Sigmoid colon (tissue), 7 donors: ENCODE measurements around the gene FAM13A. TPM values are rescaled to one million over a fixed set of nuclear protein-coding genes. Genes with fewer than 3 reads are reported as not detected.

Experiments used
- DNase-seq: peaks from one replicate; pipeline ENCODE4 v3.0.0-alpha.2; 2019
- H3K27ac ChIP-seq, 4 donors: fragments of 200-600 bp; sonication (generic); one replicate each; pipeline ENCODE4 v1.5.1; 2016 to 2019; ENCODE audit warnings: mild to moderate bottlenecking in 1 of 4
- H3K27me3 ChIP-seq, 3 donors: fragments of 200-600 bp; sonication (generic); one replicate each; pipeline ENCODE4 v1.5.1; 2019; ENCODE audit warnings: mild to moderate bottlenecking in 1 of 3
- H3K36me3 ChIP-seq, 4 donors: fragments of 200-600 bp; sonication (generic); one replicate each; pipeline ENCODE4 v1.5.1; 2016 to 2019
- H3K4me1 ChIP-seq, 4 donors: fragments of 200-600 bp; sonication (generic); one replicate each; pipeline ENCODE4 v1.5.1; 2017 to 2019
- H3K4me3 ChIP-seq, 4 donors: fragments of 200-600 bp; sonication (generic); one replicate each; pipeline ENCODE4 v1.5.1; 2017 to 2019; ENCODE audit warnings: mild to moderate bottlenecking in 2 of 4, moderate library complexity in 1 of 4
- H3K9me3 ChIP-seq, 4 donors: fragments of 200-600 bp in 3 of 4; sonication (generic) in 3 of 4; one replicate each; pipeline versions ENCODE4 v1.5.1 to v1.6.1; 2013 to 2019
- EP300 ChIP-seq, 4 donors: sonication (generic); formaldehyde crosslinking; IDR thresholded peaks; one replicate each; pipeline ENCODE4 v1.6.1; 2017; ENCODE audit warnings: antibody characterized with exemption in 4 of 4
- POLR2A ChIP-seq, 2 donors: fragments of 450-650 bp; IDR thresholded peaks; one replicate each; pipeline ENCODE4 v1.6.1; 2016; ENCODE audit warnings: antibody characterized with exemption in 2 of 2, mild to moderate bottlenecking in 2 of 2, moderate library complexity in 2 of 2
- POLR2AphosphoS5 ChIP-seq, 4 donors: sonication (generic); formaldehyde crosslinking; IDR thresholded peaks; one replicate each; pipeline ENCODE4 v1.6.1; 2017; ENCODE audit warnings: antibody characterized with exemption in 4 of 4
- WGBS, 2 donors: extraction: QIAGEN DNeasy Blood & Tissue Kit; methylation state at CpG; one replicate each; pipeline ENCODE4 v1.1.7; 2013; 5-methylcytosine and 5-hydroxymethylcytosine counted together
- intact Hi-C: fragments of 100-400 bp; cut with DNase I; formaldehyde crosslinking; loops from one replicate; pipeline ENCODE4 v1.15.1; 2023
- polyA plus RNA-seq, 3 donors: library from polyadenylated mRNA; stranded (reverse); fragments of 200-250 nt; gene quantifications; one replicate each; pipeline ENCODE4 v1.2.3, GENCODE V29; 2013
- total RNA-seq, 4 donors: library from RNA; depleted of rRNA; stranded (reverse); fragments of >200 nt; gene quantifications; one replicate each; pipeline ENCODE4 v1.1.0, GENCODE V29; 2016
- TF ChIP-seq, protein P1 (sequence below), 4 experiments: fragments of 450-650 bp in 3 of 4; fragments of 200-600 bp in 1 of 4; IDR thresholded peaks; one replicate each; pipeline ENCODE4 v1.5.1; 2016 to 2019; ENCODE audit warnings: antibody characterized with exemption in 4 of 4, mild to moderate bottlenecking in 3 of 4, moderate library complexity in 2 of 4
- donor health status: healthy with polysubstance abuse.
- donor health status: Bipolar disorder and iron deficiency.
- donor health status: healthy.

The FAM13A gene
- total and polyA plus RNA-seq, 7 donors = 9.9 to 49.7 (median 41.1) TPM

DNA sequence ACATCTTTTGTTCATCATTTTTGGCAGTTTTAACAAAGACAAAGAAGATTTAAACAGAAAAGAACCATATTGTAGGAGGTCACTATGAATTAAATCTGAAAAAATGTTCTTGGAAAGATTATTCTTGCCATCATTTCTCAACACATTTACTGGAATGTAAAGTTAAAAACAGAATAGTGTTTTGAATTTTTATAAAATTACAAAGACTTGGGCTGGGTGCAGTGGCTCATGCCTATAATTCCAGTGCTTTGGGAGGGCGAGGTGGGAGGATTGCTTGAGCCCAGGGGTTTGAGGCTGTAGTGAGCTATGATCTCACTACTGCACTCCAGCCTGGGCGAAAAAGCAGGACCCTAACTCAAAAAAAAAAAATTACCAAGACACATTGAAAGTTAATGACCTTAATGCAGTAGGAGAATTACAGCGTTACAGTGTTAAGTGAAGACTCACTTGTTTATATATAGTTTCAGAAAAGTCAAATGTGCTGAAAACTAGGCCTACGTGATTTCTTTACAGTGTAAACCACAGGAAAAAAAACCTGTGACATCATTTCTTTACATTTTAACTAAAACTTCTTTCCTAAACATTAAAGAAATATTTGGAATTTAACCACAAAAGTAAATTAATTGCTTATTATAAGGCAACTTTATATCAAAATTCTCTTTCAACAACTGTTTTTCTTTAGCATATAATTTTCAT lies 7.9 kb downstream of the FAM13A start:
- no peak for DNase-seq
- intact Hi-C loops = no loop called here
- peak overlapping the region in 2 of 4 donors; percentile 27 to 45 for H3K27ac ChIP-seq
- no peak overlapping the region for H3K4me3 ChIP-seq
- peaks cover 0 to 32% (median 18%) of the 10 kb centered on the region in 4 donors for H3K4me1 ChIP-seq
- TF ChIP-seq EP300 (IDR thresholded peaks at IDR 0.05) (no peak), POLR2A (IDR thresholded peaks at IDR 0.05) (no peak), POLR2AphosphoS5 (IDR thresholded peaks at IDR 0.05) (no peak)
- TF ChIP-seq, protein P1, sequence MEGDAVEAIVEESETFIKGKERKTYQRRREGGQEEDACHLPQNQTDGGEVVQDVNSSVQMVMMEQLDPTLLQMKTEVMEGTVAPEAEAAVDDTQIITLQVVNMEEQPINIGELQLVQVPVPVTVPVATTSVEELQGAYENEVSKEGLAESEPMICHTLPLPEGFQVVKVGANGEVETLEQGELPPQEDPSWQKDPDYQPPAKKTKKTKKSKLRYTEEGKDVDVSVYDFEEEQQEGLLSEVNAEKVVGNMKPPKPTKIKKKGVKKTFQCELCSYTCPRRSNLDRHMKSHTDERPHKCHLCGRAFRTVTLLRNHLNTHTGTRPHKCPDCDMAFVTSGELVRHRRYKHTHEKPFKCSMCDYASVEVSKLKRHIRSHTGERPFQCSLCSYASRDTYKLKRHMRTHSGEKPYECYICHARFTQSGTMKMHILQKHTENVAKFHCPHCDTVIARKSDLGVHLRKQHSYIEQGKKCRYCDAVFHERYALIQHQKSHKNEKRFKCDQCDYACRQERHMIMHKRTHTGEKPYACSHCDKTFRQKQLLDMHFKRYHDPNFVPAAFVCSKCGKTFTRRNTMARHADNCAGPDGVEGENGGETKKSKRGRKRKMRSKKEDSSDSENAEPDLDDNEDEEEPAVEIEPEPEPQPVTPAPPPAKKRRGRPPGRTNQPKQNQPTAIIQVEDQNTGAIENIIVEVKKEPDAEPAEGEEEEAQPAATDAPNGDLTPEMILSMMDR (IDR thresholded peaks at IDR 0.05) = no peak
- H3K36me3 ChIP-seq = no peaks in the 10 kb centered on the region
- no peaks in the 10 kb centered on the region for H3K9me3 ChIP-seq
- H3K27me3 ChIP-seq = no peaks in the 10 kb centered on the region
- 90 to 94% methylated on average over 4 of the region's 4 CpGs for WGBS, 2 donors

DNA sequence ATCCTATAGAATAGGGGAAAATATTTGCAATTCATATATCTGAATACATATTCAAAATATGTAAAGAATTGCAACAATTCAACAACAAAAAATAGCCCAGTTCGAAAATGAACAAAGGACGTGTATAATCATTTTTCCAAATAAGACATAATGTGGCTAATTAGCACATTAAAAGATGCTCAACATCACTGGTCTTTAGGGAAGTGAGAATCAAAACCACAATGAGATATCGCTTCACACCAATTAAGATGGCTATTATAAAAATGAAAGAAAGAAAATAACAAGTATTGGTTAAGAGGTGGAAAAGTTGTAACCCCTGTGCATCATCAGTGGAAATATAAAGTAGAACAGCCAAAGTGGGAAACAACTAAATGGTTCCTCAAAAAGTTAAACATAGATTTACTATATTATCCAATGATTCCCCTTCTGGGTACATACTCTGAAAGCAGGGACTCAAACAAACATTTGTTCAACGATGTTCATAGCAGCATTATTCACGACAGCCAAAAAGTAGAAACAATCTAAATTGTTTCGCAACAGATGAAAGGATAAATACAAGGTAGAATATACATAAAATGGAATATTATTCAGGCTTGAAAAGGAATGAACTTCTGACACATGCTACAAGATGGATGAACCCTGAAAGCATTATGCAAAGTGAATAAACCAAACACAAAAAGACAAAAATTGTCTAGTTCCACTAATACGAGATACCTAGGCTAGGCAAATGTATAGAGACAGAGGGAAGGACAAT lies 12.7 kb downstream of the FAM13A start:
- Histone ChIP-seq H3K27me3 (no peaks in the 10 kb centered on the region), H3K36me3 (no peaks in the 10 kb centered on the region), H3K9me3 (no peaks in the 10 kb centered on the region), H3K4me3 (no peak overlapping the region), H3K27ac (no peak overlapping the region), H3K4me1 (peaks cover 0 to 17% (median 12%) of the 10 kb centered on the region in 4 donors)
- TF ChIP-seq POLR2AphosphoS5 (IDR thresholded peaks at IDR 0.05) = no peak
- no peak for TF ChIP-seq POLR2A (IDR thresholded peaks at IDR 0.05)
- no peak for TF ChIP-seq EP300 (IDR thresholded peaks at IDR 0.05)
- TF ChIP-seq, protein P1 (IDR thresholded peaks at IDR 0.05) = no peak
- intact Hi-C loops = no loop called here
- WGBS, 2 donors = 91 to 96% methylated on average over 7 of the region's 7 CpGs
- DNase-seq = no peak

DNA sequence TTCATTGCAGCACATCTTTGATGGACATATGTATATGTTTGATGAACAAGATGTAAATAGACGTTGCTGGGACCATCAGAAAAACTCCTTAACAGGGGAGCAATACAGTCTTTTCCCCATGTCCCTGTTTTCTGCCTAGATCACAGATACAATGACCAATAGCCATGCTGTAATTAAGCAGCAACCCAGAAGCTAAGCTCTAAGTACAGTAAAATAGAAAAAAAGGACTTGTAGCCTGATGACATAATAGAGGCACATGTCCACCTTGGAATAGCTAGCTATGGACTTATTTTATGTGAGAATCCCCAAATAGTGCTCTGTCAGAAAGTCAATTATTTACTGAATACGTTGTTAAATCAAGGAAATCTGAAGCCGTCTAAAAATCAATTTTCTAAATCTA lies 14.9 kb downstream of the FAM13A start:
- no peaks in the 10 kb centered on the region for H3K27me3 ChIP-seq
- WGBS, 2 donors = 83 to 87% methylated on average over 3 of the region's 3 CpGs

DNA sequence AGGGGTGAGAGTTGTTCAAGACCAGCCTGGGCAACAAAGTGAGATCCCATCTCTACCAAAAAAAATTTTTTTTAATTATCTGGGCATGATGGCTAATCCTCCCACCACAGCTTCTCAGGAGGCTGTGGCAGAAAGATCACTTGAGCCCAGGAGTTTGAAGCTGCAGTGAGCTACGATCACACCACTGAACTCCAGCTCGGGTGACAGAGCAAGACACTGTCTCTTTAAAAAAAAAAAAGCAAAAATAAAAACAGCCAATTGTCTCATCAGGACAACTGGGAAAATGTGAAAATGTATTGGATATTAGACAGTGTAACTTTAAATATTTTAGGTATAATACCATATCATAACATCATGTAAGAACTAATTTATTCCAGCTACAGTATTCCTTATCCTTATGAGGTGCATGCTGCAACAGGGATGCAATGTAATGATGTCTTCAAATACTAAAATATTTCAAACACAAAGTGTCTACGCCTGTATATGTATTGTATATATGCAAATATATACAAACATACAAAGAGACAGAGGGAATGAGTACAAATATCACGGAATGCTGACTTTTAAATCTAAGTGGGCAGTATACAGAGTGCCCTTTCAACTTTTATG lies 17.2 kb downstream of the FAM13A start:
- 67 to 78% methylated on average over 4 of the region's 4 CpGs for WGBS, 2 donors
- Histone ChIP-seq H3K4me3 (no peak overlapping the region), H3K9me3 (no peaks in the 10 kb centered on the region), H3K36me3 (no peaks in the 10 kb centered on the region), H3K27me3 (no peaks in the 10 kb centered on the region), H3K27ac (no peak overlapping the region), H3K4me1 (no peaks in the 10 kb centered on the region)
- no peak for DNase-seq
- TF ChIP-seq POLR2A (IDR thresholded peaks at IDR 0.05) (no peak), EP300 (IDR thresholded peaks at IDR 0.05) (no peak), POLR2AphosphoS5 (IDR thresholded peaks at IDR 0.05) (no peak)
- TF ChIP-seq, protein P1 (IDR thresholded peaks at IDR 0.05) = no peak
- intact Hi-C loops = no loop called here

More for the DNA sequence above, 14.9 kb downstream of the FAM13A start:
- H3K36me3 ChIP-seq = no peaks in the 10 kb centered on the region
- no peak overlapping the region for H3K27ac ChIP-seq
- DNase-seq = no peak
- intact Hi-C loops = no loop called here
- no peaks in the 10 kb centered on the region for H3K9me3 ChIP-seq
- H3K4me1 ChIP-seq = peaks cover 0 to 8% (median 7%) of the 10 kb centered on the region in 4 donors
- H3K4me3 ChIP-seq = no peak overlapping the region
- TF ChIP-seq POLR2A (IDR thresholded peaks at IDR 0.05) = no peak
- TF ChIP-seq, protein P1 (IDR thresholded peaks at IDR 0.05) = no peak
- TF ChIP-seq POLR2AphosphoS5 (IDR thresholded peaks at IDR 0.05) = no peak
- no peak for TF ChIP-seq EP300 (IDR thresholded peaks at IDR 0.05)
